Kidney tubule cell (primary cell): ENCODE data around the gene RHBDL2.
A peak's percentile ranks its signal among the peaks of the same experiment; 100 is the strongest.
"Not testable (repeated sequence)": the region's sequence is repeated elsewhere in the genome, so short reads cannot be mapped to it uniquely, and the experiment has no call there.

Experiments
- DNase-seq: peaks from one replicate; pipeline ENCODE4 v3.0.0-alpha.2; 2018; ENCODE audit warnings: low spot score

The RHBDL2 gene

GRCh38 chr1:38932571-38932970 is 9.1 kb downstream of the RHBDL2 start:
- no peak for DNase-seq

- DNase-seq, result no peak
Observed at GRCh38 chr1:38929476-38929875, 12.2 kb downstream of the RHBDL2 start.

GRCh38 chr1:38929054-38929453 is 12.6 kb downstream of the RHBDL2 start:
- DNase-seq, result no peak

- no peak for DNase-seq
Observed at GRCh38 chr1:38926091-38926490, 15.5 kb downstream of the RHBDL2 start.

GRCh38 chr1:38925391-38925790 is 16.2 kb downstream of the RHBDL2 start:
- DNase-seq, result no peak

GRCh38 chr1:38923607-38924006 is 18.0 kb downstream of the RHBDL2 start:
- DNase-seq, result no peak

- no peak for DNase-seq
Observed at GRCh38 chr1:38919130-38919529, 22.5 kb downstream of the RHBDL2 start.

- DNase-seq, result no peak
Observed at GRCh38 chr1:38918568-38918967, 23.1 kb downstream of the RHBDL2 start.

GRCh38 chr1:38917772-38918171 is 23.9 kb downstream of the RHBDL2 start:
- DNase-seq, result no peak

- no peak for DNase-seq
Observed at GRCh38 chr1:38917337-38917736, 24.3 kb downstream of the RHBDL2 start.

GRCh38 chr1:38915352-38915948 is 26.2 kb downstream of the RHBDL2 start:
- DNase-seq, result no peak

- DNase-seq, result not testable (repeated sequence)
Observed at GRCh38 chr1:38914908-38915307, 26.7 kb downstream of the RHBDL2 start.

- DNase-seq, result no peak
Observed at GRCh38 chr1:38908821-38909220, 32.8 kb downstream of the RHBDL2 start.

- DNase-seq, result no peak
Observed at GRCh38 chr1:38905985-38906384, 35.6 kb downstream of the RHBDL2 start.

GRCh38 chr1:38899560-38899959 is 42.1 kb downstream of the RHBDL2 start:
- DNase-seq, result no peak

- peak; percentile 26 for DNase-seq
Observed at GRCh38 chr1:38898653-38899230, 42.9 kb downstream of the RHBDL2 start.

GRCh38 chr1:38896169-38896568 is 45.5 kb downstream of the RHBDL2 start:
- DNase-seq, result no peak

GRCh38 chr1:38892976-38893375 is 48.7 kb downstream of the RHBDL2 start:
- no peak for DNase-seq

- DNase-seq, result peak; percentile 19
Observed at GRCh38 chr1:38891753-38892152, 49.9 kb downstream of the RHBDL2 start.

- no peak for DNase-seq
Observed at GRCh38 chr1:38889589-38889988, 52.0 kb downstream of the RHBDL2 start.

GRCh38 chr1:38888423-38889333 is 53.0 kb downstream of the RHBDL2 start:
- DNase-seq, result no peak

- DNase-seq, result no peak
Observed at GRCh38 chr1:38885092-38885491, 56.5 kb downstream of the RHBDL2 start.

- DNase-seq, result no peak
Observed at GRCh38 chr1:38881487-38881886, 60.1 kb downstream of the RHBDL2 start, which contains the start of gene GJA9. TSS of gene GJA9 (minus strand) at chr1:38881587. CDS start at chr1:38876098, 5,489 bp downstream.
